ENCODE data around the gene FAM216B.
"Not testable (repeated sequence)": the region's sequence is repeated elsewhere in the genome, so short reads cannot be mapped to it uniquely, and the experiment has no call there.

The FAM216B gene

GRCh38 chr13:42780044-42780443, 1.3 kb upstream of the FAM216B start:
- DNase-seq (ENCODE audit: low spot score) = no peak

GRCh38 chr13:42786715-42787114, 5.3 kb downstream of the FAM216B start:
- DNase-seq (ENCODE audit: low spot score) = no peak

- DNase-seq (ENCODE audit: low spot score) = no peak
Observed at GRCh38 chr13:42788601-42789000, 7.2 kb downstream of the FAM216B start.

- no peak for DNase-seq (ENCODE audit: low spot score)
Observed at GRCh38 chr13:42792154-42792553, 10.8 kb downstream of the FAM216B start.

GRCh38 chr13:42794577-42795275, 13.3 kb downstream of the FAM216B start:
- DNase-seq (ENCODE audit: low spot score) = no peak

- DNase-seq (ENCODE audit: low spot score) = no peak
Observed at GRCh38 chr13:42795666-42796065, 14.3 kb downstream of the FAM216B start.

- DNase-seq (ENCODE audit: low spot score) = no peak
Observed at GRCh38 chr13:42796747-42797356, 15.5 kb downstream of the FAM216B start.

- no peak for DNase-seq (ENCODE audit: low spot score)
Observed at GRCh38 chr13:42798118-42798517, 16.7 kb downstream of the FAM216B start.

- no peak for DNase-seq (ENCODE audit: low spot score)
Observed at GRCh38 chr13:42800109-42800643, 18.8 kb downstream of the FAM216B start.

GRCh38 chr13:42803563-42804204, 22.3 kb downstream of the FAM216B start:
- no peak for DNase-seq (ENCODE audit: low spot score)

GRCh38 chr13:42804244-42804874, 23.0 kb downstream of the FAM216B start:
- DNase-seq (ENCODE audit: low spot score) = no peak

GRCh38 chr13:42807241-42807640, 25.9 kb downstream of the FAM216B start:
- DNase-seq (ENCODE audit: low spot score) = no peak

GRCh38 chr13:42807866-42808265, 26.5 kb downstream of the FAM216B start:
- DNase-seq (ENCODE audit: low spot score) = no peak

- DNase-seq (ENCODE audit: low spot score) = no peak
Observed at GRCh38 chr13:42808341-42808940, 27.1 kb downstream of the FAM216B start.

GRCh38 chr13:42812316-42812715, 30.9 kb downstream of the FAM216B start:
- no peak for DNase-seq (ENCODE audit: low spot score)

- no peak for DNase-seq (ENCODE audit: low spot score)
Observed at GRCh38 chr13:42814868-42815267, 33.5 kb downstream of the FAM216B start.

- DNase-seq (ENCODE audit: low spot score) = no peak
Observed at GRCh38 chr13:42815681-42816080, 34.3 kb downstream of the FAM216B start.

GRCh38 chr13:42816538-42816937, 35.2 kb downstream of the FAM216B start:
- DNase-seq (ENCODE audit: low spot score) = no peak

- DNase-seq (ENCODE audit: low spot score) = not testable (repeated sequence)
Observed at GRCh38 chr13:42819687-42820086, 38.3 kb downstream of the FAM216B start.

GRCh38 chr13:42820451-42820850, 39.1 kb downstream of the FAM216B start:
- no peak for DNase-seq (ENCODE audit: low spot score)

- DNase-seq (ENCODE audit: low spot score) = no peak
Observed at GRCh38 chr13:42821437-42821836, 40.1 kb downstream of the FAM216B start.
